Pancreas (tissue), 10 donors: ENCODE data around the gene C12orf43. TPM values are rescaled to one million over a fixed set of nuclear protein-coding genes. Genes with fewer than 3 reads are reported as not detected.

Source experiments
- ATAC-seq, 4 donors: fragments of 200-7000 bp; cut with Tn5 transposase; one replicate each; pipeline versions ENCODE4 v1.8.0 to v1.9.1; 2020; ENCODE audit warnings: mild to moderate bottlenecking in 4 of 4, moderate library complexity in 4 of 4
- DNase-seq, 6 donors: peaks; one replicate each; pipeline ENCODE4 v3.0.0-alpha.2; 2020
- FAIRE-seq: peaks from 2 replicates; lab custom pipeline; 2012; peaks lifted over from hg19 to GRCh38; lab: Jason Lieb, UNC
- H3K27ac ChIP-seq, 4 donors: fragments of 200-600 bp; sonication (generic); 1 replicate in 3 of 4; 2 replicates in 1 of 4; pipeline versions ENCODE4 v1.5.0 to v1.8.0; 2020
- H3K27me3 ChIP-seq, 4 donors: fragments of 200-600 bp; one replicate each; pipeline ENCODE4 v1.8.0; 2021
- H3K36me3 ChIP-seq, 3 donors: fragments of 200-600 bp; sonication (generic) in 1 of 3; one replicate each; pipeline versions ENCODE4 v1.5.0 to v1.8.0; 2020 to 2021
- H3K4me1 ChIP-seq, 3 donors: fragments of 200-600 bp; one replicate each; pipeline ENCODE4 v1.8.0; 2021
- H3K4me3 ChIP-seq, 4 donors: fragments of 200-600 bp; sonication (generic) in 2 of 4; one replicate each; pipeline versions ENCODE4 v1.5.0 to v1.8.0; 2020 to 2021
- H3K9me3 ChIP-seq, 4 donors: fragments of 200-600 bp; one replicate each; pipeline ENCODE4 v1.8.0; 2021
- WGBS, 2 donors: extraction: QIAGEN DNeasy Blood & Tissue Kit; methylation state at CpG; one replicate each; pipeline ENCODE4 v1.1.7; 2013; 5-methylcytosine and 5-hydroxymethylcytosine counted together
- intact Hi-C, 3 donors: fragments of 100-400 bp; cut with DNase I; formaldehyde crosslinking; loops; one replicate each; pipeline versions ENCODE4 v1.11.1 to v1.14.2; 2022
- polyA plus RNA-seq, 2 donors: library from polyadenylated mRNA; stranded (reverse); fragments of 200-250 nt; gene quantifications; one replicate each; pipeline ENCODE4 v1.2.3, GENCODE V29; 2013
- total RNA-seq, 6 donors: library from RNA; stranded (reverse); fragmentation: NEBNext Ultra II Directional in 4 of 6; extraction: Animal tissue kit (Norgen Biotek cat#: 25700) in 4 of 6; gene quantifications; one replicate each; pipeline versions ENCODE4 v1.2.1 to v1.2.4, GENCODE V29; 2021 to 2023
- TF ChIP-seq, protein P1 (sequence below), 4 donors: fragments of 200-600 bp; sonication (generic) in 3 of 4; IDR thresholded peaks; one replicate each; pipeline versions ENCODE4 v1.5.0 to v1.8.0; 2021; ENCODE audit warnings: antibody characterized with exemption in 4 of 4
- donor health status: healthy with polysubstance abuse.
- donor health status: DM: no; HTN: no; CAD: no; lungs with moderate emphysema.
- donor health status: DM: no; HTN: no; CAD: no.
- donor health status: control.
- donor health status: control.
- donor health status: Bipolar disorder and iron deficiency.
- donor health status: DM: yes; HTN: yes; CAD: no.
- donor health status: DM: no; HTN: no; CAD: no.
- donor health status: DM: no; HTN: no; CAD: no.
- donor health status: DM: yes; HTN: yes; CAD: no.

Gene C12orf43
- total and polyA plus RNA-seq, 8 donors, result 4.5 to 7.9 (median 6.8) TPM

DNA sequence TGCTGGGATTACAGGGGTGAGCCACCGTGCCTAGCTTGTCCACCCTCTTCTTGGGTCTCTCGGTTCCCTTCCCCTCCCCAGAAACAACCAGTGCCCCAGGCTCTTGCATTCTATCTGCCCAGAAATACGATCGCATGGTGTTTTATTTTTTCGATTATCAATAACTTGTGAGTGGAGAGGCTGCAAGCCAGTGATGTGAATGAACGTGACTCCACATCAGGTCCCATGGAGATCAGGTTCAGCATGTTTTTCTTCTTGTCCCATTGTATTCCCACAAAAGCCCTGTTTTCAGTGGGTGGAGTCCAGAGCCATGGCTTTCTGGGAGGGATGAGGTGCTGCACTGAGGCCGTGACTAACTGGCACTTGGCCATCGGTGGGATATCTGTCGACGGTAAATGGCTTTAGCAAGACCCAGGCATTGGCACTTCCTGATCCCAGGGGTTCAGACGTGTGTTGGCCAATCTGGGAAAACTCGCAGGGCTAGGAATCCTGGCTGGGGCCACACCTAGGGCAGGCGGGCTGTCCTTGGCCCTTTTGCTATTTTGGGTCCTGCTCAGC, 50.7 kb downstream of the C12orf43 start:
- DNase-seq, result peak in 3 of 6 donors; percentile 26 to 30 (median 29)
- Histone ChIP-seq H3K36me3 (peaks cover 0 to 18% (median 0%) of the 10 kb centered on the region in 3 donors), H3K27me3 (no peaks in the 10 kb centered on the region), H3K9me3 (no peaks in the 10 kb centered on the region), H3K27ac (no peak overlapping the region), H3K4me1 (no peaks in the 10 kb centered on the region), H3K4me3 (no peak overlapping the region)
- intact Hi-C loops, result no loop called here
- TF ChIP-seq, protein P1, sequence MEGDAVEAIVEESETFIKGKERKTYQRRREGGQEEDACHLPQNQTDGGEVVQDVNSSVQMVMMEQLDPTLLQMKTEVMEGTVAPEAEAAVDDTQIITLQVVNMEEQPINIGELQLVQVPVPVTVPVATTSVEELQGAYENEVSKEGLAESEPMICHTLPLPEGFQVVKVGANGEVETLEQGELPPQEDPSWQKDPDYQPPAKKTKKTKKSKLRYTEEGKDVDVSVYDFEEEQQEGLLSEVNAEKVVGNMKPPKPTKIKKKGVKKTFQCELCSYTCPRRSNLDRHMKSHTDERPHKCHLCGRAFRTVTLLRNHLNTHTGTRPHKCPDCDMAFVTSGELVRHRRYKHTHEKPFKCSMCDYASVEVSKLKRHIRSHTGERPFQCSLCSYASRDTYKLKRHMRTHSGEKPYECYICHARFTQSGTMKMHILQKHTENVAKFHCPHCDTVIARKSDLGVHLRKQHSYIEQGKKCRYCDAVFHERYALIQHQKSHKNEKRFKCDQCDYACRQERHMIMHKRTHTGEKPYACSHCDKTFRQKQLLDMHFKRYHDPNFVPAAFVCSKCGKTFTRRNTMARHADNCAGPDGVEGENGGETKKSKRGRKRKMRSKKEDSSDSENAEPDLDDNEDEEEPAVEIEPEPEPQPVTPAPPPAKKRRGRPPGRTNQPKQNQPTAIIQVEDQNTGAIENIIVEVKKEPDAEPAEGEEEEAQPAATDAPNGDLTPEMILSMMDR (IDR thresholded peaks at IDR 0.05), result no peak
- peak in 2 of 4 donors; percentile 9 to 13 for ATAC-seq
- 64 to 68% methylated on average over 13 of the region's 13 CpGs for WGBS, 2 donors
- no peak for FAIRE-seq

DNA sequence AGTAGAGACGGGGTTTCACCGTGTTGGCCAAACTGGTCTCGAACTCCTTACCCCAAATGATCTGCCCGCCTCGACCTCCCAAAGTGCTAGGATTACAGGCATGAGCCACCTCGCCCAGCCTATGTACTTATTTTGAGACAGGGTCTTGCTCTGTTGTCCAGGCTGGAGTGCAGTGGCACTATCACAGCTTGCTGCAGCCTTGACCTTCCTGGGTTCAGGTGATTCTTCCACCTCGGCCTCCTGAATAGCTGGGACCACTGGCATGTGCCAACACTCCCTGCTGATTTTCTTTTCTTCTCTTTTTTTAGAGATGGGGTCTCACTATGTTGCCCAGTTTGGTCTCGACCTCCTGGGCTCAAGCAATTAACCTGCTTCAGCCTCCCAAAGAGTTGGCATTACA, 52.0 kb downstream of the C12orf43 start:
- H3K27me3 ChIP-seq, result no peaks in the 10 kb centered on the region
- no peaks in the 10 kb centered on the region for H3K4me1 ChIP-seq
- no peak overlapping the region for H3K4me3 ChIP-seq
- ATAC-seq (no peak), FAIRE-seq (no peak), DNase-seq (no peak)
- TF ChIP-seq, protein P1 (IDR thresholded peaks at IDR 0.05), result no peak
- intact Hi-C loops, result no loop called here
- H3K36me3 ChIP-seq, result peaks cover 0 to 9% (median 0%) of the 10 kb centered on the region in 3 donors
- WGBS, 2 donors, result 89 to 94% methylated on average over 8 of the region's 8 CpGs
- no peak overlapping the region for H3K27ac ChIP-seq
- no peaks in the 10 kb centered on the region for H3K9me3 ChIP-seq

DNA sequence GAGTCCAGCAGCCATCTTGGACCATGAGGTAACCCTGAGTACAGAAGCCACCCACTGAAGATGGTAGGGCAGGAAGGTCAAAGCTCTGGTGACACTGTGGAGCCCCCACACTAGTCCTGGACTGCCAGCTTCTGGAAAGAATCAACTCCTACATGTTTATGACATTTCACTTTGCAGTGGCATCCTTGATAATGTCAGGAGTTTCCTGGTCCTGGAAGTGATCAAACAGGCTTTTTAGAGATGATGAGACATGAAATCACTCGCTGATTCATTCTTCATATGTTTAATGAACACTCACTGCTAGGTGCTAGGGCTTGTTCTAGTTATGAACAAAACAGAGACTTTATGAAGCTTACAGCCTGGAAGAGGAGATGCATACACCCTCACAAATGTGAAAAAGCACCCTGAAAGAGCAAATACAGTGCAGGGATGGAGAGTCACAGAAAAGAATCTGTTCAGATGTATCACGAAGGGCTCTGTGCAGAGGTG, 53.7 kb downstream of the C12orf43 start:
- FAIRE-seq (no peak), DNase-seq (no peak), ATAC-seq (peak in 2 of 4 donors; percentile 4)
- Histone ChIP-seq H3K4me3 (no peak overlapping the region), H3K4me1 (no peaks in the 10 kb centered on the region), H3K27me3 (no peaks in the 10 kb centered on the region), H3K27ac (no peak overlapping the region), H3K36me3 (no peaks in the 10 kb centered on the region), H3K9me3 (no peaks in the 10 kb centered on the region)
- TF ChIP-seq, protein P1 (IDR thresholded peaks at IDR 0.05), result no peak
- WGBS, 2 donors, result 83 to 84% methylated on average over 2 of the region's 2 CpGs
- intact Hi-C loops, result no loop called here

DNA sequence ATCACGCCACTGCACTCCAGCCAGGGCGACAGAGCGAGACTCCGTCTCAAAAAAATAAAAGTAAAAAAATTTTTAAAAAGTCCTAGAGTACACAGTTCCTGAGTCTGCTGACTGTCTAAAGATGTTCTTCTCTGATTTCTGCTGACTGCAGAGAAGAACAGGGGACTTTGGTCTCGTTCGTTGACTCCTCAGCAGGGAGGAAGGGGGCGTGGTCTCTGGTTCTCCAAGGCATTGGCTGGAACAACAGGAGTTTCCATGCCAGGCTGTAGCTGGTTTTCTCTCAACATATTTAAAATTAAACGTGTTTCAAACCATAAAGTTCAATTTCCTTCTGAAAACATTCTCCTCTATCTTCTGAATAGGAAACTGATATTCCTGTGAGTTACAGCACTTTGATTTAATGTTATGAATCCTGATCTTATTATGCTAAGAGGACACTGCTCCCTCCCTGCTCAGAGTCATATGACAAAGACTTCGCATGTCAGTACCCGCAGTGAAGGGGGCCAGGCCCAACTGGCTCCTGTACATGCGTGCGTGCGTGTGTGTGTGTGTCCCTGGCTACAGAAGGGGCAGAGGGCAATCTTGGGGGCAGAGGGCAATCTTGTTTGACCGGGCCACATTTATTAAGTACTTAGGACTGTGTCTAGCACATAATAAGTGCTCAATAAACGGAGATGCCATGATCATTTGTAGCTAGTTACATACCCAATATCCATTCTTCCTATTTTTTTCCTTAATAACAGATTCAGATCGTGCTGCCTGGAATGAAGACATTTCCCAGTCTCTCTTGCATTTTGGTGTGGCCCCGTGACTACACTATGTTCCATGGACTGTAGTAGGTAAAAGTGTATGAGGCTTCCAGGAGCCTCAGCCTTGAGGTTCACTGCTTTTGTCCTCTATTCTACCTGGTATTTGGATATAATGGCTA, 54.4 kb downstream of the C12orf43 start:
- DNase-seq, result peak in 3 of 6 donors; percentile 23 to 54 (median 45)
- FAIRE-seq, result no peak

More for the DNA sequence above, 54.4 kb downstream of the C12orf43 start:
- Histone ChIP-seq H3K27ac (no peak overlapping the region), H3K4me3 (no peak overlapping the region), H3K36me3 (no peaks in the 10 kb centered on the region), H3K27me3 (no peaks in the 10 kb centered on the region), H3K4me1 (no peaks in the 10 kb centered on the region), H3K9me3 (no peaks in the 10 kb centered on the region)
- WGBS, 2 donors, result 69% methylated on average over 17 of the region's 17 CpGs
- TF ChIP-seq, protein P1 (IDR thresholded peaks at IDR 0.05), result no peak
- intact Hi-C loops, result no loop called here
- peak in 3 of 4 donors; percentile 53 to 67 (median 66) for ATAC-seq
